Spleen (tissue), 11 donors: ENCODE measurements around the gene TMEM212. TPM values are rescaled to one million over a fixed set of nuclear protein-coding genes. Genes with fewer than 3 reads are reported as not detected.

Source experiments
- DNase-seq: peaks from one replicate; pipeline ENCODE4 v3.0.0-alpha.2; 2020
- H3K27ac ChIP-seq, 8 donors: fragments of 200-600 bp; sonication (generic) in 7 of 8; 1 replicate in 4 of 8; 2 replicates in 4 of 8; pipeline versions ENCODE4 v1.5.0 to v1.8.0; 2016 to 2021; ENCODE audit warnings: inconsistent platforms in 4 of 8, mild to moderate bottlenecking in 4 of 8, moderate library complexity in 1 of 8
- H3K27me3 ChIP-seq, 7 donors: fragments of 200-600 bp; sonication (generic) in 6 of 7; replicated peaks in 1 of 7; 1 replicate in 4 of 7; 2 replicates in 3 of 7; pipeline versions ENCODE4 v1.5.0 to v1.8.0; 2016 to 2021; ENCODE audit warnings: inconsistent platforms in 3 of 7, mild to moderate bottlenecking in 1 of 7
- H3K36me3 ChIP-seq, 6 donors: fragments of 200-600 bp; sonication (generic) in 5 of 6; 1 replicate in 4 of 6; 2 replicates in 2 of 6; pipeline versions ENCODE4 v1.5.0 to v1.8.0; 2016 to 2021; ENCODE audit warnings: inconsistent platforms in 2 of 6
- H3K4me1 ChIP-seq, 6 donors: fragments of 200-600 bp; sonication (generic) in 5 of 6; 1 replicate in 3 of 6; 2 replicates in 3 of 6; pipeline versions ENCODE4 v1.5.0 to v1.8.0; 2016 to 2021; ENCODE audit warnings: inconsistent platforms in 3 of 6
- H3K4me3 ChIP-seq, 8 donors: fragments of 200-600 bp; sonication (generic) in 7 of 8; 1 replicate in 4 of 8; 2 replicates in 4 of 8; pipeline versions ENCODE4 v1.5.0 to v1.8.0; 2016 to 2021; ENCODE audit warnings: inconsistent platforms in 4 of 8, mild to moderate bottlenecking in 4 of 8, moderate library complexity in 2 of 8
- H3K9me3 ChIP-seq, 8 donors: fragments of 200-600 bp; sonication (generic) in 7 of 8; 1 replicate in 4 of 8; 2 replicates in 4 of 8; pipeline versions ENCODE4 v1.5.0 to v1.8.0; 2016 to 2021; ENCODE audit warnings: inconsistent platforms in 4 of 8
- POLR2A ChIP-seq, 3 donors: fragments of 450-650 bp; IDR thresholded peaks; one replicate each; pipeline ENCODE4 v1.5.1; 2017; ENCODE audit warnings: antibody characterized with exemption in 3 of 3, mild to moderate bottlenecking in 1 of 3
- POLR2AphosphoS5 ChIP-seq, 3 donors: sonication (generic); formaldehyde crosslinking; IDR thresholded peaks; one replicate each; pipeline ENCODE4 v1.5.1; 2017; ENCODE audit warnings: antibody characterized with exemption in 3 of 3
- WGBS, 5 donors: extraction: QIAGEN DNeasy Blood & Tissue Kit in 3 of 5; methylation state at CpG; one replicate each; pipeline versions ENCODE4 v1.1.5 to v1.1.7; 2013 to 2018; 5-methylcytosine and 5-hydroxymethylcytosine counted together
- intact Hi-C: fragments of 100-400 bp; cut with DNase I; formaldehyde crosslinking; loops from one replicate; pipeline ENCODE4 v1.15.0; 2023; ENCODE audit warnings: low total_unique reads
- polyA plus RNA-seq, 3 donors: library from polyadenylated mRNA; stranded (reverse); fragments of 200-250 nt; gene quantifications; one replicate each; pipeline ENCODE4 v1.2.1, GENCODE V29; 2013
- total RNA-seq, 7 donors: library from RNA; depleted of rRNA in 3 of 7; stranded (reverse); fragments of >200 nt in 3 of 7; fragmentation: NEBNext Ultra II Directional in 4 of 7; extraction: Animal tissue kit (Norgen Biotek cat#: 25700) in 4 of 7; gene quantifications; one replicate each; pipeline versions ENCODE4 v1.1.0 to v1.2.1, GENCODE V29; 2016 to 2021
- TF ChIP-seq, protein P1 (sequence below), 11 experiments: fragments of 200-600 bp in 7 of 11; fragments of 450-650 bp in 4 of 11; sonication (generic) in 4 of 11; IDR thresholded peaks in 8 of 11; conservative IDR thresholded peaks in 3 of 11; 1 replicate in 7 of 11; 2 replicates in 4 of 11; pipeline versions ENCODE4 v1.4.0 to v1.8.0; 2016 to 2021; ENCODE audit warnings: antibody characterized with exemption in 11 of 11, inconsistent platforms in 4 of 11, mild to moderate bottlenecking in 1 of 11
- donor health status: healthy with polysubstance abuse.
- donor health status: DM: no; HTN: no; CAD: no; lungs with moderate emphysema.
- donor health status: DM: no; HTN: no; CAD: no.
- donor health status: Bipolar disorder and iron deficiency.
- donor health status: healthy.
- donor health status: DM: no; HTN: no; CAD: no.
- donor health status: DM: yes; HTN: yes; CAD: no.

TMEM212 gene
- total and polyA plus RNA-seq, 10 donors, result not detected

DNA sequence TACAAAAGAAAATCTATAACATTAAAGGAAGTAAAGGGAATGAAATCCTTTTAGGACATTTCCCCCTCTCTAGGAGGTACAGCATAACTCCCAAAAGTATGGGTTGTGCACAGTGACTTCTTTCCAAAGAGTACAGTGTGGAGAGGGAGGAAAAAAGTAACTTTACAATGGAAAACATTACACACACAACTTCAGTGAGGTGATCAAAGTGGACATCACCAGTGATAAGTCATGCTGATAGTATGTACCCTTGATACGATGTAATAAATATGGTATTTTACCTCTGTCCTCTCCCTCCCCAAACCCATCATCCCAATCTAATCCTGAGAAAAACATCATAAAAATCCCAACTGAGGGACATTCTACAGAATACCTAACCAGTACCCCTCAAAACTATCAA is 43.6 kb upstream of the TMEM212 start:
- H3K27me3 ChIP-seq, result no peaks in the 10 kb centered on the region
- no peak for DNase-seq
- no peaks in the 10 kb centered on the region for H3K36me3 ChIP-seq
- 94 to 100% (median 100%) methylated on average over 1 of the region's 1 CpG for WGBS, 5 donors
- intact Hi-C loops, result no loop called here
- TF ChIP-seq POLR2A (IDR thresholded peaks at IDR 0.05) (no peak), POLR2AphosphoS5 (IDR thresholded peaks at IDR 0.05) (no peak)
- TF ChIP-seq, protein P1, sequence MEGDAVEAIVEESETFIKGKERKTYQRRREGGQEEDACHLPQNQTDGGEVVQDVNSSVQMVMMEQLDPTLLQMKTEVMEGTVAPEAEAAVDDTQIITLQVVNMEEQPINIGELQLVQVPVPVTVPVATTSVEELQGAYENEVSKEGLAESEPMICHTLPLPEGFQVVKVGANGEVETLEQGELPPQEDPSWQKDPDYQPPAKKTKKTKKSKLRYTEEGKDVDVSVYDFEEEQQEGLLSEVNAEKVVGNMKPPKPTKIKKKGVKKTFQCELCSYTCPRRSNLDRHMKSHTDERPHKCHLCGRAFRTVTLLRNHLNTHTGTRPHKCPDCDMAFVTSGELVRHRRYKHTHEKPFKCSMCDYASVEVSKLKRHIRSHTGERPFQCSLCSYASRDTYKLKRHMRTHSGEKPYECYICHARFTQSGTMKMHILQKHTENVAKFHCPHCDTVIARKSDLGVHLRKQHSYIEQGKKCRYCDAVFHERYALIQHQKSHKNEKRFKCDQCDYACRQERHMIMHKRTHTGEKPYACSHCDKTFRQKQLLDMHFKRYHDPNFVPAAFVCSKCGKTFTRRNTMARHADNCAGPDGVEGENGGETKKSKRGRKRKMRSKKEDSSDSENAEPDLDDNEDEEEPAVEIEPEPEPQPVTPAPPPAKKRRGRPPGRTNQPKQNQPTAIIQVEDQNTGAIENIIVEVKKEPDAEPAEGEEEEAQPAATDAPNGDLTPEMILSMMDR (IDR thresholded peaks at IDR 0.05 in 8 of 11, conservative IDR thresholded peaks at IDR 0.05 in 3 of 11), result no peak
- H3K4me1 ChIP-seq, result peaks cover 0 to 37% (median 16%) of the 10 kb centered on the region in 6 donors
- no peak overlapping the region for H3K4me3 ChIP-seq
- no peaks in the 10 kb centered on the region for H3K9me3 ChIP-seq
- H3K27ac ChIP-seq, result no peak overlapping the region

DNA sequence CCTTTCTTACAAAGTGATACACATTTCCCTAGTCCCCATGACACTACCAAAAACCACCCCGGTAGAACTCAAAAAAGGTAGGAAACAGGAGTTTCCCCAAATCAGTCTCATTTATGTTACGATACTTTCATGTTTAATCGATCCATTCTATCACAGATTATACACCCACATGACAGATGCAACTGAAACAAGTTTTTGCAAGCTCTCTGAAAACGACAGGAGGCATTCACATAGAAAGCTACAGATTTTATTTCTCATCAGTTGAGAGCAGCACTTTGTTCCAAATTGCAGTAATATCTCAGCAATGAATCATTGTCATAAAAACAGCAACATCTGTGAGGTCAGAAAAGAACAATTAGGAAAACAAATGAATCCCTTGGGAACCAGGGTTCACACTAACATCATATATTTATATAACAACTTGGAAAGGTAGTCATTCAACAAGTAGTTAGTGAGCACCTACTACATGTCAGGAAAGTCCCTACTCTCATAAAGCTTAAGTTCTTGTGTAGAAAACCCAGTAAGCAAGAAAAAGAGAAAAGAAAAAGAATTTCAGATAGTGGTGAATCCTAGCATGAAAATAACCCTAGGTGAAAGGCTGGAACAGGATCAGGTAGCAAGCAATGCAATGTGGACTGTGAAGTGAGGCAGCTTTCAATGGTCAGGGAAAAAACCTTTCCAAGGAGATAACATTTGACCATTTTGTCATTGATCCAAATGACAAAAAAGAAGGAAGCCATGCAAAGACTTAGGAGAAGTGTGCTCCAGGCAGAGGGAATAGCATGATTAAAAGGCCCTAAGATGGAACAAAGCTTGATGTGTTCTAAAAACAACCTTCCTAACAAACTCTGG is 41.2 kb upstream of the TMEM212 start:
- TF ChIP-seq, protein P1 (IDR thresholded peaks at IDR 0.05 in 8 of 11, conservative IDR thresholded peaks at IDR 0.05 in 3 of 11), result no peak
- TF ChIP-seq POLR2AphosphoS5 (IDR thresholded peaks at IDR 0.05) (no peak), POLR2A (IDR thresholded peaks at IDR 0.05) (no peak)
- no peak overlapping the region for H3K4me3 ChIP-seq
- 67 to 84% (median 78%) methylated on average over 4 of the region's 4 CpGs for WGBS, 5 donors
- H3K9me3 ChIP-seq, result no peaks in the 10 kb centered on the region
- H3K4me1 ChIP-seq, result peaks cover 0 to 62% (median 30%) of the 10 kb centered on the region in 6 donors
- DNase-seq, result no peak
- H3K36me3 ChIP-seq, result no peaks in the 10 kb centered on the region
- intact Hi-C loops, result no loop called here
- H3K27ac ChIP-seq, result peak overlapping the region in 1 of 8 donors; percentile 20
- no peaks in the 10 kb centered on the region for H3K27me3 ChIP-seq

DNA sequence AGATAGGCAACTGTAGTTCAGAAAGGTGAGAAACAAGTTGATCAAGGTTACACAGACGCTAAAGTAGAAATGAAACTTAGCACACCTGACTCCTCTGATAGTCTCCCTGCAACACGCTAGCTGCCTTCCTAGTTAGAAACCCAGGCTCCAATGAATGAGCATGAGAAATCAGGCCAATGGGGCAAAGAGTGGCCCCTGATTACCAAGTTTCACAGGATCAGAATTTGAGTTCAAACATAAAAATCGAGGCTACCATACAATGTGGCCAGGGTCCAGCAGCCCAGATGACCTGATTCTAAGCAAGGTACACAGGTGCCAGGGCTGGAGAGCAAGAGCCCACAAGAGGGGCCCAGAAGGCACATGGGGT is 40.6 kb upstream of the TMEM212 start:
- peaks cover 0 to 64% (median 31%) of the 10 kb centered on the region in 6 donors for H3K4me1 ChIP-seq
- TF ChIP-seq POLR2A (IDR thresholded peaks at IDR 0.05), result no peak
- TF ChIP-seq POLR2AphosphoS5 (IDR thresholded peaks at IDR 0.05), result no peak
- TF ChIP-seq, protein P1 (IDR thresholded peaks at IDR 0.05 in 8 of 11, conservative IDR thresholded peaks at IDR 0.05 in 3 of 11), result no peak
- intact Hi-C loops, result no loop called here
- no peak overlapping the region for H3K27ac ChIP-seq
- H3K36me3 ChIP-seq, result no peaks in the 10 kb centered on the region
- H3K9me3 ChIP-seq, result no peaks in the 10 kb centered on the region
- H3K4me3 ChIP-seq, result no peak overlapping the region
- DNase-seq, result no peak
- H3K27me3 ChIP-seq, result no peaks in the 10 kb centered on the region
- 81 to 94% (median 85%) methylated on average over 3 of the region's 3 CpGs for WGBS, 5 donors

DNA sequence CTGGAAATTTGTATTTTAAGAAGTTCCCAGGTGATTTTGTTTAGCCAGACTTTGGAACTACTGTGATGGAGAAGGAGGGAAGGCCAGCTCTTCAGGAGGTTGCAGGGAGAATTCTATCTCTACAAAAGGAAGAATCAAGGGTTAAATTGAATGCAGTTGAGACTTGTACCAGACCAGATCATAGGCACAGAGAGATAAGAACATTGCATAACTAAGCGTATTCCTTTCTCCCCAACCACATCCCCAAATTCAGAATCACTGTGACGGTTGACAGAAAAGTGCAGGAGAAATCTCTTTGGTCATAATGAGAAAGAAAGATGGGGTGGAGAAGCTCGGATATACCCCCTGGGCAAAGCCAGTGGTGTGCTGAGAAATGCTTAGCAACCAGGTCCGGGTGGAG is 40.1 kb upstream of the TMEM212 start:
- Histone ChIP-seq H3K27ac (no peak overlapping the region), H3K27me3 (no peaks in the 10 kb centered on the region), H3K36me3 (no peaks in the 10 kb centered on the region), H3K4me3 (no peak overlapping the region), H3K4me1 (peaks cover 0 to 66% (median 30%) of the 10 kb centered on the region in 6 donors), H3K9me3 (no peaks in the 10 kb centered on the region)
- no peak for DNase-seq
- TF ChIP-seq POLR2AphosphoS5 (IDR thresholded peaks at IDR 0.05) (no peak), POLR2A (IDR thresholded peaks at IDR 0.05) (no peak)
- TF ChIP-seq, protein P1 (IDR thresholded peaks at IDR 0.05 in 8 of 11, conservative IDR thresholded peaks at IDR 0.05 in 3 of 11), result no peak
- intact Hi-C loops, result no loop called here
- 47 to 86% (median 69%) methylated on average over 4 of the region's 4 CpGs for WGBS, 5 donors
